NCI-H187 treated with DMSO at 0.1 percent for 48 hours (cell line): ENCODE measurements around the gene WRNIP1.
"Not testable (repeated sequence)": the region's sequence is repeated elsewhere in the genome, so short reads cannot be mapped to it uniquely, and the experiment has no call there.

Experiments
- DNase-seq: peaks from one replicate; lab custom pipeline; 2025; lab: John Stamatoyannopoulos, UW

Gene WRNIP1

DNA sequence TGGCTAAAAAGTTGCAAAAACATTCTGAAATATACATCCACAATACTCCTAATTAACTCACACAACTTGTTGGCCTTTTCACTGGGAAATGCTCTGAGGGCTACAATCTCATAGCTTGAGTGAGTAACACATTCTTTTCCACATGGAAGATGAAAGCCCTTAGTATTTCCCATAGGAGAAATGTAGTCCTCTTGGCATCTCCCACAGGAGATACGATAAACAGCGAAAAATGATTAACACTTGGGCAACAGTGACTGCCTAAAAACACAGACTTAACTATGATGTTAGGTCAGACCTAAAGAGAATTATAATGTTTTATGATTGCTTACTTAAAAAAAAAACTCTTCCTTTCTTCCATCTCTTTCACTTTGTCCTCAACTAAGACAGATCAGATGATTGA, 23.4 kb upstream of the WRNIP1 start:
- DNase-seq, result no peak

DNA sequence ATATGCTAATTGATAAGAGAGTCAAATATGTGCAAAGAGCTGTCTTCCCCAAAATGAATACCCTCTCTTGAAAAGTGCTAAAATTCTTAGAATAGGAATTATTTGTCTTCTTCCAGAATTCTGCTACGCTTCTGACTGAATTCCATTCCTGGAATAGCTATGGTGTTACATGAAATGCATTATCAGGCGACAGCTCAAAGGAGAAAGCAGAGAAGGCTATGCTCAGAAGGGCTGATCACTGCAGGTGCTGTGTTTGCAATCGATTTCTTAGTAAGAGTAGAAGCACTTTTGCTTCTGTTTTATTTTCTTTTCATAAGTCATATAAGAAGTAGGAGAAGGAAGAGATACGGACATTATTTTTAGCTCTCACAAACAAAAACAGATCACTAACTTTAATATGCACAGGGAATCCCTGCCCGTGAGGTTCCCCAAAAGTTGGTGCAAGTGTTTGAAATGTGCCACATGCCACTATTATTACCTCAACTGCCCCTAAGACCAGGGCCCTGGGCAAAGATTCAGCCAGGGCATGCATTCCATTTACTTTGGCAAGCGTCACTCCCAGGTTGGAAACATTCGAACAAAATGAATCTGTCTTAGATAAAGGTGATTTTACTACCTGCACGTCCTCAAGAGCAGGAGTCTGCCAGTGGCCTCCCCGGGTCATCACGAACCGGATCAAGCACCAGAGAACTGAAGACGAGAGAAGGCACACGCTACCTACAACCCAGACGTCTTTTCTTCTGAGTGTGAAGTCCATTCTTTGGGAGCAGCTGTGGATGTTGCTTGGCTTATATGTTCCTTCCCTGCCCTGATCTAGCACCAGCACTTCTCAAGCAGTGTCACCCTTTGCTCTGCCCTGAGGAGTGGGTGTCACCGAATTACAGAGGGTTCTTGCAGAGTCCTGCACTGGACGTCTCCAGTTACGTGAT, 21.6 kb upstream of the WRNIP1 start:
- no peak for DNase-seq

GRCh38 chr6:2744209-2744771, 20.9 kb upstream of the WRNIP1 start:
- no peak for DNase-seq

DNA sequence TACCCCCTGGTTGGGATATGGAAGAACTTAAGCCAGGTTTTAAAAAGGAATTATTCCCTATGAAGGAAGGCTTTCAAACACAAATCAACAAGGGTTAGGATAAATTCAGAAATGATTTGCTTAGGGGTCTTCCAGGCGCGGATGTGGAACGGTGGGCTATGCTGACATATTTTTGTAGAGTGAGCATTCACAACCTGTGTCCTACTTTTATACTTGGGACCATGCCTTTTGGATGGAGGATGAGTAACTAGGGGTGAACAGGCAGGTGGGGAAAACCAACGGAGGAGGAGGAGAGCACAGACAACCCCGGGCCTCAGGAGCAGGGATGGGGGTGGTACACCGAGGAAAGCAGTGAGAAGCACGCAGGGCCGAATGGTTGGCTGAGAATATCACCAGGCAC, 20.4 kb upstream of the WRNIP1 start:
- DNase-seq, result no peak

DNA sequence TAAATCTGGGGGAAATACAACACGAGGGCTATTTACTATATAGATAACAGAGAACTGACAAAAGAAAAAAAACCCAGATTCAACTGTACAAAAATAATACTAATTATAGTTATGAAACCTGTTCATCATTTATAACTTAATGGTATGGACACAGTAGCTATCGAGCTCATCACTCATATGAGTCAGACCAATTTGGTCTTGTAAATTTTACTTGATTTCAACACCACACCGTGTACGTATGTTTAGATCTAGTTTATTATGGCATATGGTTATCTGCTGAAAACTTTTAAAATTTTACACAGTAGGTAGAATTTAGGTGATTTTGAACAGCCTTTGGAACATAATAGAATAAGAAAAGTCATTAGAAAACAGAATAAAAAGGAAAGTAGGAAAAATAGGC, 19.9 kb upstream of the WRNIP1 start:
- DNase-seq, result no peak

DNA sequence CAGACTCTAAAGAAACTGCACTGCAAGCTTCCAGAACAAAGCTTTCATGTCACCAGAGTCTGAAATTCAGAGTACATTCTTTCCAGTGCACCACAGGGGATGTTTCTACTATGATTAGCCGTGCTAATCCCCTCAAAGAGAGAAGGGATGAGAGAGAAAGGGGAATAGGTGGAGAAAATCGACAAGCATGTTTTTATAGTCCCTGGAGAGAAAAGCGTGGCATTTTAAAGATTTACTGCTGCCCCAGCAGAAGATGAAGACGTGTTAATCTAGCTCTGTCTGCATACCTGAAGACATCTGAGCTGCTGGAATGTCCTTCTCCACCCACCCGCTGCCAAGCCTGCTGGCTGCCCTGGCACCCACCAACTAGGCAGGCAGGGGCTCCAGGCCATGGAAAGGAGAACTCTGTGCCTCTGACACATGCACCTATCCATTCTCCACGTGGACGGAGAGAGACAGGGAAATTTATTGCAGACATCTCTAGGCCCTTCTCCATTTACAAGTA, 18.6 kb upstream of the WRNIP1 start:
- DNase-seq, result no peak

- DNase-seq, result no peak
These were observed 17.0 kb upstream of the WRNIP1 start for GRCh38 chr6:2748183-2748582.

- no peak for DNase-seq
These were observed 15.1 kb upstream of the WRNIP1 start for GRCh38 chr6:2749969-2750600.

- DNase-seq, result no peak
These were observed 14.4 kb upstream of the WRNIP1 start, which contains the start of gene MYLK4 for GRCh38 chr6:2750832-2751231. TSS of gene MYLK4 (minus strand) at chr6:2750922. CDS start at chr6:2749294, 1,628 bp downstream.

- DNase-seq, result no peak
These were observed 13.3 kb upstream of the WRNIP1 start for GRCh38 chr6:2751871-2752270.

- no peak for DNase-seq
These were observed 12.6 kb upstream of the WRNIP1 start for GRCh38 chr6:2752477-2753109.

DNA sequence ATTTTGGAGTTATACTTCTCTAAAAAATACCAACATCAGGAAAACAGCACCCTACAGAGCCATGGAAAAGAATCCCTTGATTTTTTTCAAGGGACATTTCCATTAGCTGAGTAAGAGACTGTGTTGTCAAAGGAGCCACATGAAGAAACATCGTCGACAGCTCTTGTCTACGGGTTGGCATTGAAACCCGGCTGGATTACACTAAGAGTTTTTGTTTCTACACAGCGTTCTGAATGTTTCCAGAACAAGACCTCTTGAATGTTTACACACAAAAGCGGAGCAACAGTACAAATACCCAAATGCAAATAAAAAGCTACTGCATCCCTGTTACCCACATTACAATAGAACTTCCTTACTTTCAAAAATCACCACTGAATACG, 12.1 kb upstream of the WRNIP1 start:
- DNase-seq, result no peak

DNA sequence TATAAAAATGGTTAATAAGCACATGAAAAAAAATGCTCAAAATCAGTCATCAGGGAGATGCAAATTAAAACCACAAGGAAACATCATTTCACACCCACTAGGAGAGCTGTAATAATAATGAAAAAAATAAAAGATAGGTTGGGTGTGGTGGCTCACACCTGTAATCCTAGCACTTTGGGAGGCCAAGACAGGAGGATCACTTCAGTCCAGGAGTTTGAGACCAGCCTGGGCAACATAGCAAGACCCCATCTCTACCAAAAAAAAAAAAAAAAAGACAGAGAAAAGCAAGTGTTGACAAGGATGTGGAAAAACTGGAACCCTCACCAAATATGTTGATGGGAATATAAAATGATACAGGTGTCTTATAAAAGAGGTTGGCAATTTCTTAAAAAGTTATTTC, 11.4 kb upstream of the WRNIP1 start:
- DNase-seq, result no peak

DNA sequence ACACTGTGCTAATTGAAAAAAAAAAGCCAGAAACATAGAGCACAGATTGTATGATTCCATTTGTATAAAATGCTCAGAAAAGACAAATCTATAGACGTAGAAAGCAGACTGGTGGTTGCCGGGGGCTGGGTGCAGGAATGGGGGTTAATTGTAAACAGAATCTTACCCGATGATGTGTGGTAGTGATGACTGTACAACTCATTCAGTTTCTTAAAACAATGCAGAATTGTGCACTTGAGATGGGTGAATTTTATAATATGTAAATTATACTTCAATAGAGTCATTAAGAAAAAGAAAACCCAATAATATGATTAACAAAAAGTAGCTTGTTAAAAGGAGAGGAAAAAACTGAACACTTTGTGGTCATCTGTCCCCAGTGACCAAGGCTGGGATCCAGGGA, 10.8 kb upstream of the WRNIP1 start:
- DNase-seq, result no peak

DNA sequence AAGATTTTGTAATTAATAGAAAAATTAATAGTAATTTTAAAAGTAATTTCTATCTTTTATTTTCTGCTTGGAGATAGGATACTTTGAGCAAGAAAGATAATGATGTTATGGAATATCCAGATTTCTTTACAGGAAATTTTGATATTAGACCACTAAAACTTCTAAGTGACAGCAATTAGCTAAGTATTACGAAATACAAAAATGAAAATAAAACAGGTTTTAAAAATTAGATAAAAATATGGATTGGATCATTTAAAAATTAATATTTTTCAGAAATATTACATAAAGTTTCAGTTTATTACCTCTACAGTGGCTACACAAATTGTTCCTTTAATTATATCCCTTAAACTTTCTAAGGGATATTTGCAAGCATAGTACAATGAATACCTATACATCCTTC, 10.3 kb upstream of the WRNIP1 start:
- no peak for DNase-seq

GRCh38 chr6:2755456-2755855, 9.7 kb upstream of the WRNIP1 start:
- DNase-seq, result no peak

- no peak for DNase-seq
These were observed 9.0 kb upstream of the WRNIP1 start for GRCh38 chr6:2756241-2756640.

DNA sequence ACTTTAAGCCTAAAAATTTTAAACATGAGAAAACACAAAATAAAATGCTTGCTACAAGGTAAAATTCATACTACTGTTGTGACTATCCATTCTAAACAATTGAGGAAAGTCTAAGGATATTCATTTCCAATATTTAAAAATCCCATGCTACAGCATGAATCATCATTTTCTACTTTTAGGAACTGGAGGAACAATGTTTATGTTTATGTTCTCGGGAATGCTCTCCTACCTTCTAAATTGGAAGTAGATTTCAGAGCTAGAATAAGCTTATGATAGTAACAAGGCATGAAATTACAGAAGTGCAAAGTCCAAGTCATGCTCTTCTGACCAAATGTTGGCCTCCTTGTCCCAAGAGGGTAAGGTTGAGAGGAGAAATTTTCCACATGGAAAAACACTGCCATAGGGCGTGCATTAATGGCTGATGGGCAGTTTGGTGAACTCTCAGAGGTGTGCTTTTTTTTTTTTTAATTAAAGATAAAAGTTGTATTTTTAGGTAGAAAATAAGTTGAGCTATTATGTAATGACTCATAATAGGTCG, 8.4 kb upstream of the WRNIP1 start:
- no peak for DNase-seq

GRCh38 chr6:2758980-2759379, 6.2 kb upstream of the WRNIP1 start:
- no peak for DNase-seq

GRCh38 chr6:2760882-2761842, 4.0 kb upstream of the WRNIP1 start:
- DNase-seq, result no peak

DNA sequence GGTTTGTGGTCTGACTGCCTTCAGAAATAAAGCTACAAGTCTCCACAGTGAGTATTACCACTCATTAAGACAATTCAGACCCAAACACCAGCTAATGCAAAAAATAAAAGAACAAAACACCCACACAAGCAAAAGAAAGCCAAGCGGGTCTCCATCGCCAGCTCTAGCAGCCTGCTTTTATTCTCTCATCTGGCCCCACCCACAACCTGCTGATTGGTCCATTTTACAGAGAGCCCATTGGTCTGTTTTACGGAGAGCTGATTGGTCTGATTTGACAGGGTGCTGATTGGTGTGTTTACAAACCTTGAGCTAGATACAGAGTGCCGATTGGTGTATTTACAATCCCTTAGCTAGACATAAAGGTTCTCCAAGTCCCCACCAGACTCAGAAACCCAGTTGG, 2.3 kb upstream of the WRNIP1 start:
- DNase-seq, result not testable (repeated sequence)
